DND-41 (cell line): ENCODE measurements around the gene LCE1A.

Experiments
- EZH2 ChIP-seq: IDR thresholded peaks from 3 replicates; pipeline ENCODE4 v1.6.1; 2012; ENCODE audit warnings: borderline replicate concordance, low read depth, mild to moderate bottlenecking, moderate library complexity, low read length, inconsistent platforms; ENCODE audit not compliant: severe bottlenecking
- TF ChIP-seq, protein P1 (sequence below): IDR thresholded peaks from 2 replicates; pipeline ENCODE4 v1.5.1; 2012; ENCODE audit warnings: borderline replicate concordance, low read length, moderate library complexity, mild to moderate bottlenecking; ENCODE audit not compliant: poor library complexity, severe bottlenecking; ENCODE audit errors: extremely low read depth

DNA sequence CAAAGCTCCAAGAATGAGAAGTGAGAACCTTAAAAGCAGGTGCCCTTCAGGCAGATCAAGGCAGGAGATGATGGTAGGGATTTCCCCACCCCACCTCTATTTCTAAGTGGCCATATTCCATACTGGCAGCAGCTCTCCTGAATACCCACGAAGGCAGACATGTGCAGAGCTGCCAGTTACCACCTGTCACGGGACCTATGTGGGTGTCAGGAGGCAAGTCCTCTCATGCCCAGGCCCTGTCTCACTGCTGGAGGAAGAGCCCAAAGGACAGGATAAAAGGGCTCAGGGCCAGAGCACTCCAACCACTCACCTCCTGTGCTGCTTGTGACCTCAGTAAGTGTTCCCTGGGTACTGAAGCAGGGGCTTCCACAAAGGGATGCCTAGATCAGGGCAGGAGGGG is 16.2 kb upstream of the LCE1A start:
- TF ChIP-seq, protein P1, sequence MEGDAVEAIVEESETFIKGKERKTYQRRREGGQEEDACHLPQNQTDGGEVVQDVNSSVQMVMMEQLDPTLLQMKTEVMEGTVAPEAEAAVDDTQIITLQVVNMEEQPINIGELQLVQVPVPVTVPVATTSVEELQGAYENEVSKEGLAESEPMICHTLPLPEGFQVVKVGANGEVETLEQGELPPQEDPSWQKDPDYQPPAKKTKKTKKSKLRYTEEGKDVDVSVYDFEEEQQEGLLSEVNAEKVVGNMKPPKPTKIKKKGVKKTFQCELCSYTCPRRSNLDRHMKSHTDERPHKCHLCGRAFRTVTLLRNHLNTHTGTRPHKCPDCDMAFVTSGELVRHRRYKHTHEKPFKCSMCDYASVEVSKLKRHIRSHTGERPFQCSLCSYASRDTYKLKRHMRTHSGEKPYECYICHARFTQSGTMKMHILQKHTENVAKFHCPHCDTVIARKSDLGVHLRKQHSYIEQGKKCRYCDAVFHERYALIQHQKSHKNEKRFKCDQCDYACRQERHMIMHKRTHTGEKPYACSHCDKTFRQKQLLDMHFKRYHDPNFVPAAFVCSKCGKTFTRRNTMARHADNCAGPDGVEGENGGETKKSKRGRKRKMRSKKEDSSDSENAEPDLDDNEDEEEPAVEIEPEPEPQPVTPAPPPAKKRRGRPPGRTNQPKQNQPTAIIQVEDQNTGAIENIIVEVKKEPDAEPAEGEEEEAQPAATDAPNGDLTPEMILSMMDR, result no peak
- TF ChIP-seq EZH2, result no peak
